Fibroblast of skin of back (primary cell): ENCODE measurements around the gene SP140.
A peak's percentile ranks its signal among the peaks of the same experiment; 100 is the strongest.
"Not testable (repeated sequence)": the region's sequence is repeated elsewhere in the genome, so short reads cannot be mapped to it uniquely, and the experiment has no call there.

Experiments used
- DNase-seq: peaks from one replicate; pipeline ENCODE4 v3.0.0-alpha.2; 2013

Gene SP140

DNA sequence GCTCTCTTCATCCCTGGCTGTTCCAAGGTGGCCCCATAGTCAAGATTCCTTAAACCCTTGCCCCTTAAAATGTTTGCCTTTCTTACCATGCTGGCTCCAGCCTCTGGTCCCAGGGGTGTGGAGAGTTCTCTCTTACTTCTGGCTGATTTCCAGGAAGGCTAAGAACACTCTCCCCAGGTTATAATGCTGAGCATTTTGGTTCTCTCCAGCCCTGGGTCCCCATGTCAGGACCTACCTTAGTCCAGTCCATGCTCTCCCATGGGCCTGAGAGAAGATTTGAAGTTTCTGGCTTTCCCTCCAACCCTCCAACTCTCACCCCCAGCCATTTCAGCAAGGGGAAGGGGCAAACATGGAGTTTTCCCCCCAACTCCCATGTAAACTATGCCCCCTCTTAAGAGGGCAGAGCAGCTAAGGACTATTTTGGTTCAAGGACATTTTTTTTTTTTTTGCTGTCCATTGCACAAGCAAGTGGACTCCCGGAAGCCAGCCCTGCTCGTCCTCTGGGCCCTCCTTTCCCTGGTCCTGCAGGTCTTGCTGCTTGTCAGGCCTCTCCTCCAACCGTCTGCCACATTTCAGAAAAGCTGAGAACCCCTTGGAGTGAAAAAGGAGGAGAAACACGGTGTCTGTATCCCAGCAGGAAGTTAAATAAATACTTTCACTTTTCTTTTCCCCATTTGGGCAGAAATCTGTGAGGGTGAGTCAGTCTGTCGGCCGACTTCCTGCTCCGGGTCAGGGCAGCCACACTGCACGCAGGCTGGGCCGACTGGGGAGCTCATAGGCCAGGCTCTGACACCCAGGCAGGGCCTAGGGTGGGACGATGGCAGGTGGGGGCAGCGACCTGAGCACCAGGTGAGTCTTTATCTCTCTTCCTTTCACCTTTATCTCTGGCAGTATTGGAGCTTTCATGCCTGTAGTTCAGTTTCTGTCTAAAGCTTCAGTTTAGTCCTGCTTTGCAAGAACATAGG lies 101.2 kb downstream of the SP140 start, which contains the start of gene SP140L:
TSS of gene SP140L (plus strand) at position 741 of the 965 bp plus-strand sequence. CDS start at position 818, 77 bp downstream.
- peak; percentile 88 for DNase-seq

DNA sequence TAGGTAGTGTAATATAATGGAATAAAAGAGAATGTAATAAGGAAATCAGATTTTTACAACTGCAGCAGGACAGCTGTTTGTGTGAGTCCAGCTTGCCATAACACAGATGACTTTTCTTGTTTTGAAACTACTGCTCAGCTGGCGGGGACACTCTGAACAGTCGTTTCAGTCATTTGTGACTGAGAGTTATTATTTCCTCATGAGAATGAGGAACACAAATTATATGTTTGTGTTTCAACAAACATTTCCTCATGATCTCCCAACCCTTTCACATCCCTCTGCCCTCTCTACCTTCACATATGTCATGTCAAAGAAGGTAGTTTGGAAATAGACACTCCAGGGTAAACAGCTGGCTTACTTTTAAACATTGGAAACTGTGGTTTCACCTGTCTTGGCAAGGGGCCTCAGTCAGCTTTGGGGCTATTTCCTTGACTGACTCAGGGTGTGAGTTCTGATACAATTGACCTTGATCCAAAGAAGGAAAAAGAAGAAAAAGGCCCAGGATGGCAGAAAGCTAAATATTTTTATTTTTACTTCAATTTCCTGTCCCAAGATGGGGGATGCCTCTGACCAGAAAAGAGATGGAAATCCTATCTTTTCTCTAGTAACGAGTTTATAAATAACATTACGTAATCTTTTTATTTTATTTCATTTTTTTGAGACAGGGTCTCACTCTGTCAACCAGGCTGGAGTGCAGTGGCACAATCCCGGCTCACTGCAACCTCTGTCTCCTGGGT lies 102.0 kb downstream of the SP140 start:
- DNase-seq, result peak; percentile 5

DNA sequence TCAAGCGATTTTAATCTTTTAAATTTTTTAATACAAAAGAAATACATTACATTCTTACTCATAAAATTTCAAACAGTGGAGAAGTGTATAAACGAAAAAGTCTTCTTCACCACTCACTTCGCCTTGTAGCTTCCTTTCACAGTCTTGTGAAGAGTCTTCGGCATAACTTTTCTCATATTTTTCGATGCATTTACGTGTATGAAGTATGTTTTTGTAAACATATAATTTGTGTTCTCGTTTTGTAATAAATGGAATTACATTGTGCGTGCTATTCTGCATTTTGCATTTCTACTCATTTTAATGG lies 102.6 kb downstream of the SP140 start:
- no peak for DNase-seq

DNA sequence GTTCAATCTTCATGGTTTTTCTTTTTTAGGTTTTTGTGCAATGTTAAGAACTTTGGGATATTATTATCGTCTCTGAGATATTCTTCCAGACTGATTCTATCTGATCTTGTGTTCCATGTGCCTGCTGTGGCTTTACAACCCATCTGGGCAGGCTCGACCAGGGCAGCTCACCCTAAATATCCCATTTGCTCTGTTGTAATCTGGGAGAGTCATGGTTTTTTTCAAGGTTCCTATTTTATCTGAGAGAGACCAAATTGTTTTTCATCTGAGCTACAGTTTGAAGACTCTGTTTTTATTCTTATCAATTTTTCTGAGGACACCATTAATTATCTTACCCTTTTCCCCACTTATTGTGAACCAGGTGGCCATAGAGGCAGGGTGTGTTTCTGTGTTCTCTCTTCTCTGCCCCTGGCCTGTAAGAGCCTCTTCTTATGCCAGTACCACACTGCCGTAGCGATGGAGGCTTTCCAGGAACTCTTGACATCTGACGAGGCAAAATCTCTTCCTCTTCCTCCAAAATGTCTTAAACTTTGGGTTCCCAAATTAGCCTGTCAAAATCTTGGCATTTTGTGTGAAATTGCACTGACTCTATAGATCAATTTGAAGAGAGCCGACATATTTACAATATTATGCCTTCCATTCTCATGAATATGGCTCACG lies 104.5 kb downstream of the SP140 start:
- no peak for DNase-seq

DNA sequence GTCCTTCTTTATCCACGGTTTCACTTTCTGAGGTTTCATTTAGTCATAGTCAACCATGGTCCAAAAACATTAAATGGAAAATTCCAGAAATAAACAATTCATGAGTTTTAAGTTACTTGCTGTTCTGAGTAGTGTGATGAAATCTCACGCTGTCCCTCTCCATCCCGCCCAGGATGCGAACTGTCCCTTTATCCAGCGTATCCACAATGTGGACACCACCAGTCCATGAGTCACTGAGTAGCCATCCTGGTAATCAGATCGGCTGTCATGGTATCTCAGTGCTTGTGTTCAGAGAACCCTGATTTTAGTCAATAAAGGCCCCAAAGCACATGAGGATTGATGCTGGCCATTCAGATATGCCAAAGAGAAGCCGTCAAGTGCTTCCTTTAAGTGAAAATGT lies 105.2 kb downstream of the SP140 start:
- DNase-seq, result peak; percentile 34

DNA sequence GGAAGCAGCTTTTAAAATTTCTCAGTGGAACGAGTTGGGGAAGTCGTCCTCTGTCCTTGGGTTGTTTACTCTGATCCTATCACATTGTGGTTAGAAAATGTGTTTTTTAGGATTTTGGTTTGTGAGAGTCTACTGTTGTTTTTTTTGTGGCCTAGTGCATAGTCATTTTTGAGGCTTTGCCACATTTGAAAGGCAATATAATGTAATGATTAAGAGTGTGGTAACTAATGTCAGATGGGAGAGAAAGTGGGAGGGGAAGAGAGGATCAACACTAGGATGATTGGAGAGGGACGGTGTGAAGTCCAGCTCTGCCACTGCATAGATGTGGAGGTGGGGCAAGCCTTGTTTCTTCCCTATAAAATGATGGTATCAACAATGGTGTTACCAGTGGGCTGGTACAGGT lies 109.9 kb downstream of the SP140 start:
- peak; percentile 7 for DNase-seq

DNA sequence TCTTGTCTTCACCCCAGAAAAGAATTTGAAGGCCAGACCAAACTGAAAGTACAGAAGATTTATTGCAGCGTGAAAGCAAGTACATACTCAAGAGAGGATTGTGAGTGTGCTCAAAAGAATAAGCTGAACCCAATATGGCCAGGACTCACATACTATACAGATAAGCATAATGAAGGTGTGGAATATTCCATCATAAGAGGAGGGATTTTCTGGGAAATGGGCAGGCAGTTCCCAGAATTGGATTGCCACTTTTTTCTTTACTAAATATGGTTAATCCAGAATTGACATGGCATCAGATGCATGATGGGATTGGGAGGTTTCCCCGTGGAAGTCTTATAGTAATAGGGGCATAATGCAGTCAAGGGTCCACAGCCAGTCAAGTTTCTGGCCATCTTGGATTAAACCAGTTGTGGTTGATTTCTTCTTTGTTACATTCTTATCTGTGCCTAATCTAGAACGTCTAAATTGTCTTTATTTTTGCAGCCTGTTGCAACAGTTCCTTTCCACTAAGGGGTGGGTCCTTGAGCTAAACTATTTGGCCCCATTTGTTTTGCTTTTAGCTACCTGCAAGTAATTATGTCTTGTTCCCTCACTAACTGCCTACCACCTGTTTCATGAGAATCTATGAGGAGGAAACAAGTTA lies 110.4 kb downstream of the SP140 start:
- no peak for DNase-seq

DNA sequence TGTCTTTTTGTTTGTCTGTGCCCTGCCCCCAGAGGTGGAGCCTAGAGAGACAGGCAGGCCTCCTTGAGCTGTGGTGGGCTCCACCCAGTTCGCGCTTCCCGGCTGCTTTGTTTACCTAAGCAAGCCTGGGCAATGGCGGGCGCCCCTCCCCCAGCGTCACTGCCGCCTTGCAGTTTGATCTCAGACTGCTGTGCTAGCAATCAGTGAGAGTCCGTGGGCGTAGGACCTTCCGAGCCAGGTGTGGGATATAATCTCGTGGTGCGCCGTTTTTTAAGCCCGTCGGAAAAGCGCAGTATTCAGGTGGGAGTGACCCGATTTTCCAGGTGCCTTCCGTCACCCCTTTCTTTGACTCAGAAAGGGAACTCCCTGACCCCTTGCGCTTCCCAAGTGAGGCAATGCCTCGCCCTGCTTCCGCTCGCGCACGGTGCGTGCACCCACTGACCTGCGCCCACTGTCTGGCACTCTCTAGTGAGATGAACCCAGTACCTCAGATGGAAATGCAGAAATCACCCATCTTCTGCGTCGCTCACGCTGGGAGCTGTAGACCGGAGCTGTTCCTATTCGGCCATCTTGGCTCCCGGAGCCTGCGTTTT lies 116.5 kb downstream of the SP140 start:
- not testable (repeated sequence) for DNase-seq

DNA sequence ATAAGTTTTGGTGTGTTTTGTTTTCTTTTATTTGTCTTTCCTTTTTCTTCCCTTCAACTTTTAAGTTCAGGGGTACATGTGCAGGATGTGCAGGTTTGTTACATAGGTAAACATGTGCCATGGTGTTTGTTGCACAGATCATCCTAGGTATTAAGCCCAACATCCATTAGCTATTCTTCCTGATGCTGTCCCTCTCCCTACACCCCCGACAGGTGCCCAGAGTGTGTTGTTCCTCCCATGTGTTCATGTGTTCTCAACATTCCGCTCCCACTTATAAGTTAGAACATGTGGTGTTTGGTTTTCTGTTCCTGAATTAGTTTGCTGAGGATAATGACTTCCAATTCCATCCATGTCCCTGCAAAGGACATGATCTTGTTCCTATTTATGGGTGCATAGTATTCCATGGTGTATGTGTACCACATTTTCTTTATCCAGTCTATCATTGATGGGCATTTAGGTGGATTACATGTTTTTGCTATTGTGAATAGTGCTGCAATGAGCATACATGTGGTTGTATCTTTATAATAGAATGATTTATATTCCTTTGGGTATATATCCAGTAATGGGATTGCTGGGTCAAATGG lies 117.6 kb downstream of the SP140 start:
- not testable (repeated sequence) for DNase-seq

DNA sequence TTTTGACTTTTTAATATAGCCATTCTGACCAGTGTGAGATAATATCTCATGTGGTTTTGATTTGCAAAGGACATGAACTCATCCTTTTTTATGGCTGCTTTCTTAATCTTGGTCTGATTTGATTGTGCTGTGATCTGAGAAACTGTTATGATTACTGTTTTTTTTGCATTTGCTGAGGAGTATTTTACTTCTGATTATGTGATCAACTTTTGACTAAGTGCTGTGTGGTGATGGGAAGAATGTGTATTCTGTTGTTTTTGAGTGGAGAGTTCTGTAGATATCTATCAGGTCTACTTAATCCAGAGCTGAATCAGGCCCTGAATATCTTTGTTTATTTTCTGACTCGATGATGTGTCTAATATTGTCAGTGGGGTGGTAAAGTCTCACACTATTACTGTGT lies 118.2 kb downstream of the SP140 start:
- DNase-seq, result peak; percentile 73

DNA sequence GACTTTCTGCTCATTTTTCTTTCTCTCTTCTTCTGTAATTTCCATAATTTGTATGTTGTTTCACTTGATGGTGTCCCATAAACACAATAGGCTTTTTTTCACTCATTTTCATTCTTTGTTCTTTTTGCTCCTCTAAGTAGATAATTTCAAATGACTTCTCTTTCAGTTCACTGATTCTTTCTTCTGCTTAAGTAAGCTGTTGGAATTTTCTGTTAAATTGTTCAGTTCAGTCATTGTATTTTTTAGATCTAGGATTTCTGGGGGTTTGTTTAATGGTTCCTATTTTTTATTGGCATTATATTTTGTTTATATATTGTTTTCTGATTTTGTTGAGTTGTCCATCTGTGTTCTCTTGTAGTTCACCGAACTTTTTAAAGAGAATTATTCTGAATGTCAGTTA lies 120.9 kb downstream of the SP140 start:
- no peak for DNase-seq

DNA sequence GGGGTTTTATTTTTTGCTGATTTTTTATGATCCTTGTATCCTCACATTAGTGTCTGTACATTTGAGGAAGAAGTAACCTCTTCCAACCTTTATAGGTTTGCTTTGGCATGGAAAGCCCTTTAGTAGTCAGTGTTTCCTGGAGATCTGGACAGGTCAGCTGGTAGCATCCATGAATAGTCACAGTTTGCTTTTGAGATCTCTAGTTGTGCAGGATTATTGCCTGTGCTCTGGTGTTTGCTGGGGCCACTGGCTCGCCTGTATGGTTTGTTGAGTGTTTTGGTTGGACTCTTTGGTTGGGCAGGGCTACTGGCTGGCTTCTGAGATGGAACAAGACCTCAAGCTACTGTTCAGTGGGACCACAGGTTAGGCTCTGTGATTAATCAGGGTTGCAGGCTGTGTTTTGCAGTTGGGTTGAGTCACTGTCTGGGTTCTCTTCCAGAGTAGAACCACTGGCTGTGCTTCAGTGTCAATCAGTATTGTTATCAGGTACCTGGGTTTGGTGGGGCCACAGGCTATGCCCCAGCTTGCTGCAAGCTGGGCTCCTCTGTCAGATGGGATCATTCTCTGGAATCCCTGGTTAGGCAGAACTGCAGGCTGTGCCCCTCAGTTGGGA lies 121.5 kb downstream of the SP140 start:
- no peak for DNase-seq

DNA sequence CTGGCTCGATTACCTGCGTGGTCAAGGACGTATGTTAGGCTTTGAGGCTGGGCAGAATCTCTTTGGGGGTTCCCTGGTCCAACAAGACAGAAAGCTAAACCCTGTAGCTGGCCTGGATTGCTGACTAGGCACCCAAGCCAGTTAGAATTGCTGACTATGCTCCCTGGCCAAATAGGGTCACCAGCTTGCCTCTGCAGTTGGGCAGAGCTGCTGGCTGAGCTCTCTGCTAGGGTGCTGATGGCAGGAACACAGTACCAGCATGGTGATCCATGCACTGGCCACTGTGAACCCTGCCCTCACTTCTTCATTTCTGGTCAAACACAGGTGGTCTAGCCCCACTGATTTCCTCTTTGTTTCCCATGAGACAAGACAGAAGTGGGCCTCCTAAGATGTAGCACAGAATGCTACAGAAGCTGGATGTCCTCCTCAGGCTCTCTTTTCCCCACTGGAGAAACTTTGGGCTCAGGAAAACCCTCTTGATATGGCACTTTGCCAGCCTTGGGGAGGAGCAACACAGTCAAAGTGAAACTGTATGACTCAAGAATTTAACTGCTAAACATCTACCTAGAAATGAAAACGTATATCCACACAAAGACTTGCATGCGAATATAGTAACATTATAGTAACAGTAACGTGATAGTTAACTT lies 122.2 kb downstream of the SP140 start:
- DNase-seq, result peak; percentile 27

DNA sequence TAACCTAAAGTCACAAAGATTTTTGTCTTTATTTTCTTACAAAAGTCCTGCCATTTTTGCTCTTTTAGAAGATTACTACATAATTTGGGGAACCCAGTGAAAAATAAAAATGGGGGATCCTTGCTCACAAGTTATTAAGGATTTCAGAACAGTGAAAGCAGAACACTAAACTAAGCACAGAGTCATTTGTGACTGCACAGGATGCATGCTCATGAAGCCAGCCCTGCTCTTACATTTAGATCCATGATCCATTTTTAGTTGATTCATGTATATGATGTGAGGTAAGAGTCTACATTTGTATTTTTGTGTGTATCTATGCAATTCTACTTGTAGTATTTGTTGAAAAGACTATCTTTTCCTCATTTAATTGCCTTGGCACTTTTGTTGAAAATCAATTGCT lies 123.3 kb downstream of the SP140 start:
- no peak for DNase-seq

DNA sequence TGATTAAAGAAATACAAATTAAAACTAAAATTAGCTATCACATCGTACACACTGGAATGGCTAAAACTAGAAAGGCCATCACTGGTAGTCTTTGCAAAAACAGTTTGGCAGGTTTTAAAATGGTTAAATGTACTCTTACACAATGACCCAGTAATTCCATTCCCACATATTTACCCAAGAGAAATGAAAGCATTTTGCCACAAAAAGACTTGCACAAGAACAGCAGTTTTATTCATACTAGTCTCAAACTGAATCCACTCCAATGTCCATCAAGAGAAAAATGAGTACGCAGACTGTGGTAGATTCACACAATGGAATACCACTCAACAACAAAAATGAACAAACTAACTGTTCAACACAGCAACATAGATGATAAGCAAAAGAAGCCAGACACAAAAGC lies 130.5 kb downstream of the SP140 start:
- peak; percentile 11 for DNase-seq

DNA sequence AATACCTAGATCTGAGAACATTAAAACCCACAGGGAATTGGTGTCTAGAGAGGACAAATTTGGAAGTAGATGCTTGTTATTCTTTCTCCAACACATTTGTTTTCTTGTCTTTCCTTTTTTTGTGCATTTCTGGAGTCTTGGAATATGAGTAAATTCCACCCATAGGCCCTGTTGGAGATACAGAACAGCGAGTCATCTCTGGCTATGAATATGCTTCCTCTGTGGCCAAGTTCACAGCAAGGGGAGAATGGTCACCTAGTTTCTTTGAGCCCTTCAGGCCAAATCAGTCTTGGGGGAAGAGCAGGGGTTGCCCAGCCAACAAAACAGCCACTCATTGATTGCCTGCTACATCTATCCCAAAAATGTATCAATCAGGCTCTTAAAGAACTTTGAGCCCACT lies 132.8 kb downstream of the SP140 start:
- peak; percentile 80 for DNase-seq

DNA sequence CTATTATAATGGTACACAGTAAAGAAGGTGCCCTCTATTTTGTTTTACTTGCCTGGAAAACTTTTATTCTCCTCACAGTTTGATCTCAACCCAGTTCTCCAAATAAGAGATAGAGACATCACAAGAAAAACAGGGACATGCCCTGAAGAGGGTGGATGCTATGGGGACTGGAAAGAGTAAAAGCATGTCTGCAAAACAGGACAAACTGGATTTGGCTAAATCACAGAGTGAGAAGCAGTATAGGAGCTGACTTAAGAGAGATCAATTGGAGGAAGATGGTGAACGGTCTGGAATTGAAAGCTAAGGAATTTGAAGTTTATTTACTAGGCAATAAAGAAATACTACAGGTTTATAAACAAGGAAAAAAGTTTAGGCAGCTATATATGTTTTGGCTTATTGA lies 134.5 kb downstream of the SP140 start:
- no peak for DNase-seq

DNA sequence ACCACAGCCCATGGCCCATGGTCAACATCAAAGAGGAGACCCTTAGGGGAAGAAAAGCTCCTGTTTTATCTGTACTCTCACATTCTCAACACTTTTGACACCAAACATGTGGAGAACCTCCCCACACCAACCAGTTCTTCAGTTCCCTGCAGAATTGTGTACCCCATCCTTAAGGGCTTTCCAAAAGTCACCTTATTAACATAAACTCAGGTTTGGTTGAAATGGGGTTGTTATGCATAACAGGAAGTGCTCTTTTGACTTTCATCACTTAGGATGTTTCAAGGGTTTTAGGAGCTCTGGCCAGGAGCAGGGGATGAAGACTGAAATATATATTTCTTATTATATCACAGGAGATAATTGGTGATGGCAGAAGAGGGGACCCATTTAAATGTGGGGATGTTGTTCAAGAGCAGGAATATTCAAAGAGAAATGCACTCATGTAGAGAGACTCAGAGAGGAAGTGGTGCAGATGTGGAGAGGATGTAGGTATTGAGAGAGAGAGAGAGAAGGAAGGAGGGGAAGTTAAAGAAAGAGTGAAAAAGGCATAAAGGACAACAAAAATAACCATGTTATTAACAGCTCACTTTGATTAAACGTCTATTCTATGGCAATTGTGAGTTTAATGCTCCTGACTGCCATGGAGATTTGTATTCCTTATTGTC lies 136.6 kb downstream of the SP140 start:
- DNase-seq, result no peak
